Mucosa of descending colon (tissue), 3 donors: Measurements from ENCODE around the gene RFK. TPM values are rescaled to one million over a fixed set of nuclear protein-coding genes. Genes with fewer than 3 reads are reported as not detected.

ENCODE experiments used
- ATAC-seq: fragments of 200-7000 bp; cut with Tn5 transposase; one replicate; pipeline ENCODE4 v1.9.1; 2020; ENCODE audit warnings: mild to moderate bottlenecking, moderate library complexity
- DNase-seq, 3 donors: peaks; one replicate each; pipeline ENCODE4 v3.0.0-alpha.2; 2020
- H3K36me3 ChIP-seq: fragments of 200-600 bp; one replicate; pipeline ENCODE4 v1.8.0; 2021; ENCODE audit warnings: low read depth, mild to moderate bottlenecking
- H3K4me1 ChIP-seq: fragments of 200-600 bp; one replicate; pipeline ENCODE4 v1.8.0; 2021; ENCODE audit warnings: low read depth, mild to moderate bottlenecking
- H3K4me3 ChIP-seq: fragments of 200-600 bp; one replicate; pipeline ENCODE4 v1.8.0; 2021; ENCODE audit warnings: mild to moderate bottlenecking
- H3K9me3 ChIP-seq: fragments of 200-600 bp; one replicate; pipeline ENCODE4 v1.8.0; 2021; ENCODE audit warnings: mild to moderate bottlenecking
- CTCF ChIP-seq: fragments of 200-600 bp; IDR thresholded peaks from one replicate; pipeline ENCODE4 v1.8.0; 2022; ENCODE audit warnings: antibody characterized with exemption, mild to moderate bottlenecking
- intact Hi-C, 2 donors: fragments of 100-400 bp; cut with DNase I in 1 of 2; cut with micrococcal nuclease in 1 of 2; formaldehyde crosslinking; loops; one replicate each; pipeline versions ENCODE4 v1.11.0 to v1.11.1; 2022; cut with DNase I, micrococcal nuclease
- total RNA-seq, 3 donors: library from RNA; stranded (reverse); fragmentation: NEBNext Ultra II Directional in 2 of 3; extraction: Animal tissue kit (Norgen Biotek cat#: 25700) in 2 of 3; gene quantifications; one replicate each; pipeline versions ENCODE4 v1.2.1 to v1.2.4, GENCODE V29; 2021 to 2023
- donor health status: DM: no; HTN: no; CAD: no; lungs with moderate emphysema.
- donor health status: DM: no; HTN: no; CAD: no.
- donor health status: DM: no; HTN: yes; CAD: no.

The RFK gene
- total RNA-seq, 3 donors from 2014 or later, result 55.6 to 86.2 (median 80.8) TPM

GRCh38 chr9:76359365-76359764, 34.9 kb downstream of the RFK start:
- intact Hi-C loops, result no loop called here
- peaks cover 11% of the 10 kb centered on the region for H3K4me1 ChIP-seq
- no peaks in the 10 kb centered on the region for H3K36me3 ChIP-seq
- TF ChIP-seq CTCF, result no peak
- H3K9me3 ChIP-seq, result no peaks in the 10 kb centered on the region
- DNase-seq (no peak), ATAC-seq (no peak)
- H3K4me3 ChIP-seq, result no peak overlapping the region

- ATAC-seq (no peak), DNase-seq (no peak)
- no peak for TF ChIP-seq CTCF
- Histone ChIP-seq H3K36me3 (no peaks in the 10 kb centered on the region), H3K4me1 (peaks cover 11% of the 10 kb centered on the region), H3K4me3 (no peak overlapping the region), H3K9me3 (no peaks in the 10 kb centered on the region)
- intact Hi-C loops, result no loop called here
These were observed 35.5 kb downstream of the RFK start for GRCh38 chr9:76358628-76359280.

GRCh38 chr9:76357555-76357954, 36.7 kb downstream of the RFK start:
- ATAC-seq, result no peak
- no peak for DNase-seq
- peaks cover 5% of the 10 kb centered on the region for H3K4me1 ChIP-seq
- no peaks in the 10 kb centered on the region for H3K9me3 ChIP-seq
- H3K36me3 ChIP-seq, result no peaks in the 10 kb centered on the region
- intact Hi-C loops, result no loop called here
- no peak for TF ChIP-seq CTCF
- no peak overlapping the region for H3K4me3 ChIP-seq

GRCh38 chr9:76355886-76356285, 38.3 kb downstream of the RFK start:
- H3K4me3 ChIP-seq, result no peak overlapping the region
- TF ChIP-seq CTCF, result no peak
- H3K36me3 ChIP-seq, result no peaks in the 10 kb centered on the region
- DNase-seq, result no peak
- H3K9me3 ChIP-seq, result no peaks in the 10 kb centered on the region
- H3K4me1 ChIP-seq, result no peaks in the 10 kb centered on the region
- intact Hi-C loops, result no loop called here
- ATAC-seq, result no peak

GRCh38 chr9:76354221-76354620, 40.0 kb downstream of the RFK start:
- DNase-seq, result no peak

More at GRCh38 chr9:76354221-76354620, 40.0 kb downstream of the RFK start:
- Histone ChIP-seq H3K4me1 (no peaks in the 10 kb centered on the region), H3K9me3 (no peaks in the 10 kb centered on the region), H3K36me3 (no peaks in the 10 kb centered on the region), H3K4me3 (no peak overlapping the region)
- TF ChIP-seq CTCF, result no peak
- no peak for ATAC-seq
- intact Hi-C loops, result no loop called here
